ENCODE results near the gene ZNF618. TPM values are rescaled to one million over a fixed set of nuclear protein-coding genes. Genes with fewer than 3 reads are reported as not detected.
A peak's percentile ranks its signal among the peaks of the same experiment; 100 is the strongest.

Gene ZNF618
- polyA plus RNA-seq, 6 donors from 2014 or later = 1.00 to 3.2 (median 2.2) TPM

DNA sequence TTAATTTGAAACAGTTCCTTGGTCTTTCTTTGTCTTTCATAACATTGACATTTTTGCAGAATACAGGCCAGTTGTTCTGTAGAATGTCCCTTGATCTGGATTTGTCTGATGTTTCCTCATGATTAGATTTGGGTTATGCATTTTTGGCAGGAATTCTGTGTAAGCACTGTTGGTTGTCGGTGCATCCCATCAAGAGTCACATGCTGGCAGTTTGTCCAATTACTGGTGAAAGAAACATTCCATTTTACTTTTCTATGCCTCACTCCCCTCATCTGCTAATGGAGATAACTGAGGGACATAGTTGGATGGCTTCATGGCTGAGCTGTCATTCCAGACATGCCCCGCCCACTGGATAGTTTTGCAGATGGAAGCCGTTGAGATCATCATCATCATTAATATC lies 7.6 kb upstream of the ZNF618 start:
- H3K36me3 Mint-ChIP-seq = no peaks in the 10 kb centered on the region
- DNase-seq = no peak

DNA sequence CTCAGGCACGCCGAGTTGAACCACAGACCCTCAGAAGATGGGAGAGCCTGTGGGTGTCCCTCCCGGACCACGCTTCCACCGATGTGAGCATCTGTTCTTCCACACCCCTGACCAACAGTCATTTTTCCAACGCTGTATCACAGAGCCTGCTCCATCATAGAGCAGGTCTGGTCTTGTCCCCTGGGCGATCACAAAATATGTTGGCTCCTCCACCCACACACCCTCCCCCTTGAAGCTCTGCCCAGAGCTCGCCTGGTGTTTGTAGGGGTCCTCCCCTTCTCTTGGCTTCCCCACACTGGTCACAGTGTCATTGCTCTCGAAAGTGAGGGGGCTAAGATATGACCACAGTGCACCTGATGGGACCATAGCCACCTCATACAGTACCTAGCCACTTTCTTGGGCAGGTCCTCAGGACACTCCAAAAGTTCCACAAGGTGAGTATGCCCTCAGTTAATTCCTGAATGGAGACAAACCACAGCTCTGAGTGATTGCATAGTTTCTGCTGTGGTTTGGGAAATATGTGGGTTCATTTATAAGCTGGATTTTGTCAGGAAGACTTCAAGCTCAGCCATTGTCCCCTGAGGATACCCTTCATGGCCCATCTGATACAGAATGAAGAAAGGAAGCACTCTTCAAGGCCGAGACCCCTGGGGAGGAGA lies 3.5 kb upstream of the ZNF618 start:
- no peaks in the 10 kb centered on the region for H3K9me3 Mint-ChIP-seq
- H3K27me3 Mint-ChIP-seq = peaks cover 0 to 12% (median 5%) of the 10 kb centered on the region in 3 donors
- H3K36me3 Mint-ChIP-seq = peaks cover 4 to 8% of the 10 kb centered on the region in 2 donors
- ATAC-seq (ENCODE audit: low read depth in 2 of 2) = no peak
- peak overlapping the region in 1 of 8 donors; percentile 52 for H3K4me3 Mint-ChIP-seq
- H3K27ac Mint-ChIP-seq = peak overlapping the region in 1 of 6 donors; percentile 88
- no peak for DNase-seq
- peaks cover 6 to 8% (median 8%) of the 10 kb centered on the region in 3 donors for H3K4me1 Mint-ChIP-seq

More for the DNA sequence above, 7.6 kb upstream of the ZNF618 start:
- Mint-ChIP-seq H3K4me1 (no peaks in the 10 kb centered on the region), H3K4me3 (no peak overlapping the region), H3K27ac (no peak overlapping the region), H3K27me3 (peaks cover 0 to 13% (median 6%) of the 10 kb centered on the region in 3 donors), H3K9me3 (peaks cover 0 to 3% (median 0%) of the 10 kb centered on the region in 7 donors)
- no peak for ATAC-seq (ENCODE audit: low read depth in 2 of 2)

DNA sequence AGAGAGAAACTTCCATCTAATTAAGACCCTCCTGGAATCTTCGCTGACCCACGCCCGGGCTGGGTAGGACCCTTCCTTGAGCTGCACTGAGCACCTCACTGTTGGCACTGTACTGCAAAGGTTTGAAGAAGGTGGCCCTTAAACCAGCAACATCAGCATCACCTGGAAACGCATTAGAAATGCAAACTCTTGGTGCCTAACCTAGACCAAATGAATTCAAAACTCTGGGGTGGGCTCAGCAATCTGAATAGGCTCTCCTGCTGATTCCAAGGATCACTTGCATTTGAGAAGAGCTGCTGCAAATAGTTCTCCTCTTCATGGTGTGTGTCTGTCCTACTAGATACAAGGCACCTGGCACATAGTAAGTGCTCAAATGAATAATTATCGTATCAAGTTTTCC lies 2.7 kb upstream of the ZNF618 start:
- Mint-ChIP-seq H3K4me3 (peak overlapping the region in 3 of 8 donors; percentile 2 to 69 (median 42)), H3K27ac (no peak overlapping the region)

DNA sequence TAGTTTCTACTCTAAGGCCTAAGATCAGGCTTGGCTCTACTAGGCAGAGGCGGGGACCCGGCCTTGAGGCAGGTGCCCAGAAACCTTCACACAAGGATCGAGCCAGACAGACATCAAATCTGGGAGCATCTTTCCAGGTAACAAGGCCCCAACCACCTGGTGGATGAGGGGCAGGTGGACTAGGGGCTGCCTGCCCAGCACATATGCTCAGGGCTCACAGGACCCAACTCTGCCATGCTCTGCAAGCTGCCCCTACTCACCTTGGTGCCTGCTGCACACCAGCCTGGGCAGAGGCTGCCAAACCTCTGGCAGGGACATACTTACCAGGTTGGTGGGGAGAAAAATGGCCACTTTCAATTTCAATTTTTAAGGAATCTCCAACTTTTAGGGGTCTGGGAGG lies 2.2 kb upstream of the ZNF618 start:
- Mint-ChIP-seq H3K27ac (no peak overlapping the region), H3K4me3 (peak overlapping the region in 3 of 8 donors; percentile 2 to 69 (median 42)), H3K9me3 (no peaks in the 10 kb centered on the region), H3K4me1 (peaks cover 6 to 8% (median 8%) of the 10 kb centered on the region in 3 donors), H3K36me3 (peaks cover 4 to 8% of the 10 kb centered on the region in 2 donors), H3K27me3 (peaks cover 0 to 12% (median 5%) of the 10 kb centered on the region in 3 donors)
- ATAC-seq (ENCODE audit: low read depth in 2 of 2) = no peak
- no peak for DNase-seq

More for the DNA sequence above, 2.7 kb upstream of the ZNF618 start:
- Mint-ChIP-seq H3K36me3 (peaks cover 4 to 8% of the 10 kb centered on the region in 2 donors), H3K9me3 (no peaks in the 10 kb centered on the region), H3K27me3 (peaks cover 0 to 12% (median 5%) of the 10 kb centered on the region in 3 donors), H3K4me1 (peaks cover 6 to 8% (median 8%) of the 10 kb centered on the region in 3 donors)
- DNase-seq (no peak), ATAC-seq (ENCODE audit: low read depth in 2 of 2) (no peak)

DNA sequence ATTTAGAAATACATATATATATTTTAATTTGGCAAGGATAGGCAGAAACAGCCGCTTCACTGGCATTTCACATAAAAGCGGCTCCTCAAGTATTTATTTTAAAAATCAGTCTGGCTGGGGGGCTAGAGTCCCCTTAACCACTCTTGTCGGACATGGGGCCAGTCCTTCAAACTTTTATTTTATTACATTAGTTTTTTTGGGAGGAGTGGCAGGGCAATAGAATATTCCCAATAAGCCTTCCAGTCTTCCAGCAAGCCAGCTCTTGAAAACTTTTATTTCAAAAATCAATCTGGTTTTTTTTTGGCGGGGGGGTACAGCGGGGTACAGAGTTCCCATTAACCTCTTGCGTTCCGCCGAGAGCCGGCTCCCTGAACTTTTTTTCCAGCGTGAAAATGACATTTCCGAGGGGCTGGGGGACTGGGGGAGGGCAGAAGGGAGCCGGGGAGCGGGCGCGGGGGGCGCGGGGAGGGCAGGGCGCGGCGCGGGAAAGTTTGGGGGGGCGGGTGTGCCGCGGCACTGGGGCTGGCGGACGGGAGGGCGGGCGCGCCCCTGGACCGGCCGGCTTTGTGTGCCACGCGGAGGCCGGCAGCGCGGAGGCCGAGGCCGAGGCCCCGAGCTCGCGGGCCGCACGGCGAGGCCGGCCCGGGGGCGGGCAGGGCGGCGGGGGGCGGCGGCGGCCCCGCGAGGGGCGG lies 504 bp upstream of the ZNF618 start:
- ATAC-seq (ENCODE audit: low read depth in 2 of 2) (peak; percentile 20 to 37), DNase-seq (no peak)
- Mint-ChIP-seq H3K9me3 (no peaks in the 10 kb centered on the region), H3K27me3 (peaks cover 0 to 12% (median 5%) of the 10 kb centered on the region in 3 donors), H3K36me3 (peaks cover 4 to 8% of the 10 kb centered on the region in 2 donors), H3K4me3 (peak overlapping the region; percentile 56 to 91 (median 76)), H3K4me1 (peaks cover 6 to 12% (median 8%) of the 10 kb centered on the region in 3 donors), H3K27ac (peak overlapping the region in 1 of 6 donors; percentile 37)

DNA sequence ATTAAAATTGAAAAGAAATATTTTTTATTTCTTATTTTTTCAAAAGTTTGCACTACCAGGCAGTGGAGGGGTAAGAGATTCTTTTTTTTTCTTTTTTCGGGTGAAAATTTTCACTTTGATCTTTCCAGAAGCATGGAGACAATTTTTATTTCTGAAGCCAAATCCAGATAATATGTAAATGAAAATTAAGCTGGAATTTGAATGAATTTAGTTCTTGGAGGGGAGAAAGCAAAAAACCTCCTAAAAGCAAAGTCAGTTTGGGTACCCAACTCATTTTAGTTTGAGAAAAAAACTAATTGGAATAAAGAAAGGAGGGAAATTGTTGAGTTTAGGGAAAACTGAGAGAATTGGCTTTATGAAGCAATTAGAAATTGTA lies 872 bp downstream of the ZNF618 start:
- ATAC-seq (ENCODE audit: low read depth in 2 of 2) (no peak), DNase-seq (no peak)
- H3K27ac Mint-ChIP-seq = peak overlapping the region in 5 of 6 donors; percentile 83 to 99 (median 95)
- peaks cover 0 to 7% (median 0%) of the 10 kb centered on the region in 3 donors for H3K27me3 Mint-ChIP-seq
- peaks cover 4 to 8% of the 10 kb centered on the region in 2 donors for H3K36me3 Mint-ChIP-seq
- peak overlapping the region; percentile 92 to 100 (median 98) for H3K4me3 Mint-ChIP-seq
- H3K9me3 Mint-ChIP-seq = no peaks in the 10 kb centered on the region
- H3K4me1 Mint-ChIP-seq = peaks cover 6 to 12% (median 10%) of the 10 kb centered on the region in 3 donors

DNA sequence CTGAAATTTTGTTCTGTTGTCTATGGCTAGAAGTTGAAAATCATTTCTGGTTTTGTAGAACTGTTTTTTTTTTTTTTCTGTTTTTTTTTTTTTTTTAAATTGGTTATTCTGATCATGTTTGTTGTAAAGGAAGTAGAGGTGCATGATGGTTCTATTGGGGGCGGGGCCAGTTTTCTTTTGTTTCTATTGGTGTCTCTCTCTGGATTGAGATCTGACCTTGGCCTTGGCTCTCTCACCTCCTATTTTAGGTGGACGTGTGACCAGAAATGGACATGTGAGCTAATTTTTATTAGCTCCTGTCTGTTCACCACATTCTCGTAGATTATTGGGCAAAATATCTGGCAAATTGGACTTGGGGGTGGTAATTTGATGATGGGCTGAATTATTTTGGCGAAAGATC lies 3.2 kb downstream of the ZNF618 start:
- peak overlapping the region in 1 of 6 donors; percentile 9 for H3K27ac Mint-ChIP-seq
- H3K36me3 Mint-ChIP-seq = peaks cover 4 to 8% of the 10 kb centered on the region in 2 donors
- peak overlapping the region in 2 of 8 donors; percentile 35 to 56 for H3K4me3 Mint-ChIP-seq
- H3K27me3 Mint-ChIP-seq = no peaks in the 10 kb centered on the region
- H3K9me3 Mint-ChIP-seq = no peaks in the 10 kb centered on the region
- peaks cover 6 to 13% (median 10%) of the 10 kb centered on the region in 3 donors for H3K4me1 Mint-ChIP-seq
- no peak for DNase-seq
- ATAC-seq (ENCODE audit: low read depth in 2 of 2) = no peak

DNA sequence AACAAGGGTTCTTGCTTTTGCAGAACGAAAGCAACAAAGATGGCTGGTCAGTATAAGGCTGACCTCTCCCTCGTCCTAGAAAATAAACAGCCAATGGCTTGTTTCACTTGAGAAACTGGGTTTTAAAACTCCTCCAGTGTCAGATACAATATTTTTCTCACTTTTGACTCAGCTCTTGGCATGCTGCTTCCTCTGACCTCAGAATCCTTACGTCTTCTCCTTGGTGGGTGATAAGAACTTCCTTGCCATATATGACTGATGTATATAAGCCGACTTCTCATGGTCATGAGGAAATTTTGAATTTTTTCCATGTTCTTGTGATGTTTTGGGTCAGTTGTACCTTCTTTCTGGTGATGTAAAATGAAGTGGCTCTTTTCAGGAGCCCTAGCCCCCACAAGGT lies 3.8 kb downstream of the ZNF618 start:
- Mint-ChIP-seq H3K4me3 (peak overlapping the region in 1 of 8 donors; percentile 35), H3K27ac (no peak overlapping the region), H3K9me3 (no peaks in the 10 kb centered on the region), H3K4me1 (peaks cover 10 to 18% (median 10%) of the 10 kb centered on the region in 3 donors), H3K27me3 (no peaks in the 10 kb centered on the region), H3K36me3 (peaks cover 4 to 8% of the 10 kb centered on the region in 2 donors)
- no peak for DNase-seq
- ATAC-seq (ENCODE audit: low read depth in 2 of 2) = no peak

DNA sequence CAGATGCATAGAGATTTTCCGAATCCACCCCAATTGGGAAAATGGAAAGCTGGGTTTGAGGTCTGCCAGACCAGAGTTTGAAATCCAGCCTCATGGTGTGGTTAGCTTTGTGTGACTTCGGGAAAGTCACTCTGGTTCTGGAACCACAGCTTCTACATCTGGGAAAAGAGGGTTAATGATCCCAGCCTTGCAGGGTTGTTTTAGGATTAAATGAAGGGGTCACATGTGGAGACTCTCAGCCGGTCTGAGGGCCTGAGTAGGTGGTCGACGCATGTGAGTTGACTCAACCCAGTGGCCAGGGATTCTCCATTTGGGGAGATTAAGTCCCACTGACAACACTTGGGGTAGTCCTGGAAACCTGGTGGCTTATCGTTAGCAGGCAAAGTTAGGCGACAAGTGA lies 6.1 kb downstream of the ZNF618 start:
- Mint-ChIP-seq H3K4me1 (peaks cover 7 to 28% (median 20%) of the 10 kb centered on the region in 3 donors), H3K9me3 (no peaks in the 10 kb centered on the region), H3K27ac (peak overlapping the region in 1 of 6 donors; percentile 44), H3K4me3 (no peak overlapping the region), H3K27me3 (no peaks in the 10 kb centered on the region), H3K36me3 (no peaks in the 10 kb centered on the region)
- ATAC-seq (ENCODE audit: low read depth in 2 of 2) (no peak), DNase-seq (no peak)

DNA sequence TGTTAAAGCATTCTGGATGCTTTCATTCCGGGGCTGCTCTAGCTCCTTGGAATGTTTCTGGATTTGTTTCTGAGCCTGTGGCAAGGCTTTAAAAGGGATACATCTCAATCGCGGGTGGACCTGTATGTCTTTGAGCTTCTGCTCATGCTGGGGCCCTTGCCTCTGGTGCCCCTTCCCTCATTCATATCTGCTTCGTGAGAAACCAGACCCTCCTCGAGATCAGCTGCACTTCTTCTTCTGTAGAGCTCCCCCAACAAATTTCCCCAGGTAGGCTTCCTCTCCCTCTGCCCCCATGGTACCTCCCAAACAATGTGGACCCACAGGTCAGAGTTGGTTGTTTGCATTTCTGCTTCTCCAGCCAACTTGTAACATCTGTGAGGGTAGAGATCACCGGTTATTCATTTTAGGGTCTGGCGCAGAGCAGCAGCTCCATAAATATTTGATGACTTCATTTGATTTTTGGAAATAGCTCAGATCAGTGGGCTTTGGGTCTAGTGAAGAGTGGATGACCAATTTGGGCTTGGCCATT lies 6.6 kb downstream of the ZNF618 start:
- peaks cover 11 to 31% (median 21%) of the 10 kb centered on the region in 3 donors for H3K4me1 Mint-ChIP-seq

DNA sequence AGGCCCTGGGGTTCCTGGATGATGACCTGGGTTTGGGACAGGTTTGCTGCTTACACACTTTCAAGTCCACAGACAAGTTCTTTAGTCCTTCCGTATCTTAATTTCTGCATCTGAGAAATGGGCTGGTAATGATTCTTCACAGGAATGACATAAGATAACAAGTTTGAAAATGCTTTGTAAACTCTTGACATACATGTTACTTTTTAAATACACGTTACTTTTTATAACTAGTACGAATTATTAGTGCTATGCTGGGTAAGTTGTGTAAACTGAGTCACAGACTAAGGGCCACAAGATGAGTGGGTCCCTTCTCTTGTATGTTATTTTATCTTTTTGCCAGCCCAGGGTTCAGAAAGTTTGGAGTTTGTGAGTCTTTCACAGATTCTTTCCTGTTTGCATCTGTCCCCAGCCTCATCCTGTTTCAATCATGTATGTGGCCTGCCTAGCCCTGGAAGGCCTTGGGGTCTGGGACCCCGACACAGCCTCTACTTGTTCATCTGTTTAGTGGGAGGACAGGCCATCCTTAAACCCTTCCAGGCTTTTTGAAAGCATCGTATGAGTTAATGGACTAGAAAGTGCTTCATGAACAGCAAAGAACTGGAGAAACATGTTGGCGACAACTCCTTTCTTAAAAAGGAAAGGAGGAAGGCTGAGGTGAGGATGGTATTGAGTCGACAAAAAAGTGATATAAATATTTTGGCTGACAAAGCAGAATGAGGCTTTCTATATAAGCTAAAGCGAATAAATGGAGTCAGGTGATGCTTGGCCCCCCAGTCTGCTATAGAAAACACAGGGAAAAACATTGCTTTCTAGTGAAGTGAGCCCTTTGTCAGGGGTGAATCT lies 9.3 kb downstream of the ZNF618 start:
- peaks cover 0 to 8% (median 0%) of the 10 kb centered on the region in 7 donors for H3K9me3 Mint-ChIP-seq
- no peaks in the 10 kb centered on the region for H3K27me3 Mint-ChIP-seq
- H3K27ac Mint-ChIP-seq = peak overlapping the region in 4 of 6 donors; percentile 50 to 82 (median 70)
- ATAC-seq (ENCODE audit: low read depth in 2 of 2) (no peak), DNase-seq (no peak)
- peaks cover 0 to 4% of the 10 kb centered on the region in 2 donors for H3K36me3 Mint-ChIP-seq
- H3K4me1 Mint-ChIP-seq = peaks cover 11 to 27% (median 21%) of the 10 kb centered on the region in 3 donors
- peak overlapping the region; percentile 42 to 88 (median 78) for H3K4me3 Mint-ChIP-seq

More for the DNA sequence above, 6.6 kb downstream of the ZNF618 start:
- Mint-ChIP-seq H3K4me3 (peak overlapping the region in 1 of 8 donors; percentile 31), H3K9me3 (no peaks in the 10 kb centered on the region), H3K27me3 (no peaks in the 10 kb centered on the region), H3K36me3 (no peaks in the 10 kb centered on the region), H3K27ac (peak overlapping the region in 1 of 6 donors; percentile 27)
- no peak for ATAC-seq (ENCODE audit: low read depth in 2 of 2)
- no peak for DNase-seq

DNA sequence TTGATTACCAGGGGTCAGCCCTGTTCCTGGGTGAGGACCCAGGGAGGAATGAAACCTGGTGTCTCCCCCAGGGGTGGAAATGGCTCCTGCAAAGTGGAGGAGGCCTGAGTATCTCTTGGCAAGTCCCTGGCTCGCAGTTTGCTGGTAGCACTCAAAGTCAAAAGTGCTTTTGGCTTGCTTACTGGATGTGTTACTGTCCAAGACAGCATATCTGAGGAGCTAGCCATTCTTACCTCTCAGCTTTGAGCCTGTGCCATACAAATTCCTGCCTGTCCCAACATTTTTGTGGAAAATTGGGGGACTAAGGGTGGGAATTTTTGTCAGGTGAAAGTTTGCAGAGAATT lies 9.9 kb downstream of the ZNF618 start:
- no peak for DNase-seq
- Mint-ChIP-seq H3K4me1 (peaks cover 11 to 27% (median 21%) of the 10 kb centered on the region in 3 donors), H3K27me3 (no peaks in the 10 kb centered on the region), H3K27ac (peak overlapping the region in 3 of 6 donors; percentile 34 to 87 (median 50)), H3K4me3 (peak overlapping the region; percentile 55 to 88 (median 82)), H3K36me3 (peaks cover 0 to 5% of the 10 kb centered on the region in 2 donors), H3K9me3 (peaks cover 0 to 14% (median 3%) of the 10 kb centered on the region in 7 donors)
- ATAC-seq (ENCODE audit: low read depth in 2 of 2) = no peak

Data from naive B cell (primary cell).